Mesenchymal stem cell (in vitro differentiated cells and primary cell): Measurements from ENCODE around the gene LARP4.

ENCODE experiments used
- DNase-seq: peaks from one replicate; pipeline ENCODE4 v3.0.0-alpha.2; 2013
- H2AFZ ChIP-seq: one replicate; pipeline ENCODE4 v1.6.1; 2013; ENCODE audit warnings: low read depth, mild to moderate bottlenecking, control low read depth, inconsistent platforms, low read length, moderate library complexity
- H2AK5ac ChIP-seq: 2 replicates; pipeline ENCODE4 v1.6.1; 2013; ENCODE audit warnings: low read length, moderate library complexity, mild to moderate bottlenecking, inconsistent platforms; ENCODE audit not compliant: severe bottlenecking
- H2BK120ac ChIP-seq: one replicate; pipeline ENCODE4 v1.6.1; 2013; ENCODE audit warnings: low read depth, mild to moderate bottlenecking, inconsistent platforms, low read length, moderate library complexity
- H2BK12ac ChIP-seq, 2 experiments: one replicate each; pipeline ENCODE4 v1.6.1; 2013; ENCODE audit warnings: inconsistent platforms in 2 of 2, low read length in 2 of 2, mild to moderate bottlenecking in 2 of 2, moderate library complexity in 2 of 2, control low read depth in 1 of 2
- H2BK15ac ChIP-seq: one replicate; pipeline ENCODE4 v1.6.1; 2013; ENCODE audit warnings: mild to moderate bottlenecking, low read depth, inconsistent platforms; ENCODE audit not compliant: poor library complexity, severe bottlenecking
- H2BK5ac ChIP-seq: 2 replicates; pipeline ENCODE4 v1.6.1; 2013; ENCODE audit warnings: low read depth, mild to moderate bottlenecking, low read length, control low read depth, inconsistent platforms; ENCODE audit not compliant: poor library complexity, severe bottlenecking
- H3K14ac ChIP-seq, 2 experiments: one replicate each; pipeline ENCODE4 v1.6.1; 2013; ENCODE audit warnings: inconsistent platforms in 2 of 2, low read length in 2 of 2, control low read depth in 1 of 2, mild to moderate bottlenecking in 1 of 2, moderate library complexity in 1 of 2
- H3K18ac ChIP-seq, 2 experiments: one replicate each; pipeline ENCODE4 v1.6.1; 2013; ENCODE audit warnings: inconsistent platforms in 2 of 2, low read length in 2 of 2, control low read depth in 1 of 2, low read depth in 1 of 2, mild to moderate bottlenecking in 1 of 2
- H3K23ac ChIP-seq, 2 experiments: one replicate each; pipeline ENCODE4 v1.6.1; 2013; ENCODE audit warnings: inconsistent platforms in 2 of 2, low read length in 2 of 2, mild to moderate bottlenecking in 2 of 2, moderate library complexity in 2 of 2, control low read depth in 1 of 2
- H3K27ac ChIP-seq: 2 replicates; pipeline ENCODE4 v1.5.1; 2013; ENCODE audit warnings: mild to moderate bottlenecking, moderate library complexity, low read length, control low read depth, inconsistent platforms; ENCODE audit not compliant: poor library complexity, severe bottlenecking
- H3K27me3 ChIP-seq, 2 experiments: 2 replicates each; pipeline versions ENCODE4 v1.6.1 to v1.7.0; 2013; ENCODE audit warnings: low read length in 2 of 2, mild to moderate bottlenecking in 2 of 2, moderate library complexity in 2 of 2, control low read depth in 1 of 2, inconsistent platforms in 1 of 2; ENCODE audit not compliant: control insufficient read depth in 1 of 2, insufficient read depth in 1 of 2
- H3K36me3 ChIP-seq, 2 experiments: 2 replicates each; pipeline versions ENCODE4 v1.6.1 to v1.7.0; 2013; ENCODE audit warnings: low read length in 2 of 2, control low read depth in 1 of 2, inconsistent platforms in 1 of 2, low read depth in 1 of 2, mild to moderate bottlenecking in 1 of 2; ENCODE audit not compliant: insufficient read depth in 2 of 2, control insufficient read depth in 1 of 2
- H3K4ac ChIP-seq, 2 experiments: one replicate each; pipeline ENCODE4 v1.6.1; 2013; ENCODE audit warnings: inconsistent platforms in 2 of 2, low read length in 2 of 2, mild to moderate bottlenecking in 2 of 2, moderate library complexity in 2 of 2, control low read depth in 1 of 2, low read depth in 1 of 2
- H3K4me1 ChIP-seq: 2 replicates; pipeline ENCODE4 v1.6.1; 2013; ENCODE audit warnings: low read depth, low read length, control low read depth; ENCODE audit not compliant: control insufficient read depth, insufficient read depth
- H3K4me2 ChIP-seq: 2 replicates; pipeline ENCODE4 v1.6.1; 2013; ENCODE audit warnings: low read length, mild to moderate bottlenecking, inconsistent platforms; ENCODE audit not compliant: poor library complexity, severe bottlenecking
- H3K4me3 ChIP-seq, 2 experiments: 2 replicates each; pipeline versions ENCODE4 v1.5.1 to v1.7.0; 2013; ENCODE audit warnings: low read length in 2 of 2, mild to moderate bottlenecking in 2 of 2, control low read depth in 1 of 2, low read depth in 1 of 2; ENCODE audit not compliant: insufficient read depth in 1 of 2
- H3K79me1 ChIP-seq: replicated peaks from 2 replicates; pipeline ENCODE4 v1.6.1; 2013; ENCODE audit warnings: mild to moderate bottlenecking, control low read depth, low read length, inconsistent platforms; ENCODE audit not compliant: poor library complexity, severe bottlenecking
- H3K9ac ChIP-seq: 2 replicates; pipeline ENCODE4 v1.7.0; 2013; ENCODE audit warnings: mild to moderate bottlenecking, low read length, moderate library complexity
- H3K9me3 ChIP-seq: 2 replicates; pipeline ENCODE4 v1.7.0; 2013; ENCODE audit warnings: mild to moderate bottlenecking, low read length; ENCODE audit not compliant: control insufficient read depth
- H4K8ac ChIP-seq: one replicate; pipeline ENCODE4 v1.6.1; 2013; ENCODE audit warnings: inconsistent platforms, mild to moderate bottlenecking, low read length, moderate library complexity
- H4K91ac ChIP-seq: one replicate; pipeline ENCODE4 v1.6.1; 2013; ENCODE audit warnings: mild to moderate bottlenecking, low read length, inconsistent platforms
- WGBS: methylation state at CpG from one replicate; pipeline ENCODE4 v1.1.7; 2013; ENCODE audit warnings: mixed read lengths; 5-methylcytosine and 5-hydroxymethylcytosine counted together

The LARP4 gene

GRCh38 chr12:50528800-50529199, 128.1 kb downstream of the LARP4 start:
- no peak overlapping the region for H3K4ac ChIP-seq
- H3K9ac ChIP-seq: no peak overlapping the region
- no peaks in the 10 kb centered on the region for H3K27me3 ChIP-seq
- no peak overlapping the region for H2BK15ac ChIP-seq
- no peak overlapping the region for H2AFZ ChIP-seq
- H3K4me1 ChIP-seq: peaks cover 6% of the 10 kb centered on the region
- H3K23ac ChIP-seq: no peak overlapping the region
- no peak overlapping the region for H2BK12ac ChIP-seq
- H2BK5ac ChIP-seq: no peak overlapping the region
- H4K8ac ChIP-seq: no peak overlapping the region
- H2BK120ac ChIP-seq: no peak overlapping the region
- no peak overlapping the region for H2AK5ac ChIP-seq
- H3K9me3 ChIP-seq: no peaks in the 10 kb centered on the region
- H3K18ac ChIP-seq: no peak overlapping the region
- DNase-seq: no peak
- H3K36me3 ChIP-seq: no peaks in the 10 kb centered on the region
- 86% methylated on average over 1 of the region's 1 CpG for WGBS
- no peak overlapping the region for H4K91ac ChIP-seq
- no peak overlapping the region for H3K4me2 ChIP-seq
- no peak overlapping the region for H3K4me3 ChIP-seq
- H3K79me1 ChIP-seq: peaks cover 42% of the 10 kb centered on the region
- H3K14ac ChIP-seq: no peak overlapping the region
- no peak overlapping the region for H3K27ac ChIP-seq

GRCh38 chr12:50529345-50529744, 128.7 kb downstream of the LARP4 start:
- H2BK120ac ChIP-seq: no peak overlapping the region
- H3K4me3 ChIP-seq: no peak overlapping the region
- 89% methylated on average over 3 of the region's 3 CpGs for WGBS
- H2BK5ac ChIP-seq: no peak overlapping the region
- no peak overlapping the region for H3K18ac ChIP-seq
- H3K23ac ChIP-seq: no peak overlapping the region
- no peak overlapping the region for H3K14ac ChIP-seq
- H2BK15ac ChIP-seq: no peak overlapping the region
- no peaks in the 10 kb centered on the region for H3K27me3 ChIP-seq
- peaks cover 6% of the 10 kb centered on the region for H3K4me1 ChIP-seq
- no peak overlapping the region for H3K4me2 ChIP-seq
- H3K9ac ChIP-seq: no peak overlapping the region
- no peaks in the 10 kb centered on the region for H3K9me3 ChIP-seq
- H2AFZ ChIP-seq: no peak overlapping the region
- no peak overlapping the region for H3K27ac ChIP-seq
- no peak overlapping the region for H3K4ac ChIP-seq
- DNase-seq: no peak
- H3K36me3 ChIP-seq: no peaks in the 10 kb centered on the region
- no peak overlapping the region for H4K8ac ChIP-seq
- H3K79me1 ChIP-seq: peaks cover 38% of the 10 kb centered on the region
- H2BK12ac ChIP-seq: no peak overlapping the region
- no peak overlapping the region for H4K91ac ChIP-seq
- H2AK5ac ChIP-seq: no peak overlapping the region
